Raji (cell line): Measurements from ENCODE around the gene CKAP2L.

Experiments
- POLR2A ChIP-seq: IDR thresholded peaks from 2 replicates; pipeline ENCODE4 v1.6.1; 2011; ENCODE audit warnings: low read depth, low read length, control low read depth; ENCODE audit not compliant: insufficient read depth

CKAP2L gene

GRCh38 chr2:112783187-112783714, 18.8 kb upstream of the CKAP2L start:
- no peak for TF ChIP-seq POLR2A

DNA sequence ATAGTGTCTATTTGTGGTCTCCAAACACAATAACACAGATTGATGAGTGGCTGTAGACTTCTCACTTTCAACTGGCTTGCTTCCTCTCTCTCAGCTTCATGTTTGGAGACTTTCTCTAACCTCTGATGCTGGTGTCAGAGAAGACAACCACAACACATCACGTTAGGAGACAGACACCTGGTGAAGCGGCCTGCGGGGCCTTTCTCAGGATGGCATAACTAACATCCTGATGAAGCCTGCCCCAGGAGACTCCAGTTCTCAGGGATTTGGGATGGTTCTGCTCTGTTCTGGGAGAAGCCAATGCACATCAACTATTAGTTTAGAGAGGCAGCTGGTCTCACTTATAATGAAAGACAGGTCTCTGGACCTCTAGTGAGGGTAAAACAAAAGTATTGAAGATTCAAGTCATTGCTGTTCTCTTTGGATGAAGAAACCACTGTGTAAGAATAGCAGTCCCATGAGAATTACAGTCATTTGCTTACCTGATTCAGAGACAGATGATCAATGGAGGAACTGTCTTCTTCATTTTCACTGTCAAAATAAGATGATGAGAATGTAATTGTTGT, 17.9 kb upstream of the CKAP2L start:
- TF ChIP-seq POLR2A: no peak

GRCh38 chr2:112779598-112779997, 15.2 kb upstream of the CKAP2L start:
- TF ChIP-seq POLR2A: no peak

GRCh38 chr2:112777036-112777435, 12.6 kb upstream of the CKAP2L start:
- TF ChIP-seq POLR2A: no peak

DNA sequence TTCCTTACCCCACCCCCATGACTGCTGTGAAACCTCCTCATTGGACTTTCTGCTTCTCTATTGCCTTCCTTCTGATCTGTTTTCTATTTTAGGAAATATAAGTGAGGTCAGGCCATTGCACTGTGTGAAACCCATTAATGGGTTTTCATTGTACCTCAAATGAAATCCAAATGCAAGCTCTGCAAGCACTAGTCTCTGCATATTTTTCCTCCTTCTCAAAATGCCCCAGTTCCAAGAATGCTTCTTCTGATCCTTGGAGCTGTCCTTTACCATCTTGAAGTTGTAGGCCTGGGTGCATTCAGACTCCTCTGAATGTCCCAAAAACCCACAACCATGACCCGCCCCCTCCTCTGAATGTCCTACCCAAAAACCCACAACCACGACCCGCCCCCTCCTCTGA, 11.7 kb upstream of the CKAP2L start:
- TF ChIP-seq POLR2A: no peak

- no peak for TF ChIP-seq POLR2A
These were observed 10.3 kb upstream of the CKAP2L start for GRCh38 chr2:112774536-112775285.

DNA sequence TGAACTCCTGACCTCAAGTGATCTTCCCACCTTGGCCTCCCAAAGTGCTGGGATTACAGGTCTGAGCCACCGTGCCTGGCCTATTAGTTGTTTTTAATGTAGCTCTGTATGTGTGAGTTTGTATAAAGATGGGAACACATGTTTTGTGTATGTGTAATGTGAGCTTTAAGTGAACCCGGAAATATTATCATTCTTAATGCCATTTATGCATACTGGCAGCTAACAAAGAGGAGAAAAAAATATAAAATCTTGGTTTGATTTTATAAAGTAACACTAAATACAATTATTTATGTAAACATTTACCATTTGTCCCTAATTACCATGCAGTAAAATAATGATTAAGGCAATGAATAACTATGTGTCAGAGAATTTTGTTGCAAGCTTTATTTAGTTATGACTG, 9.1 kb upstream of the CKAP2L start:
- no peak for TF ChIP-seq POLR2A

- TF ChIP-seq POLR2A: no peak
These were observed 8.6 kb upstream of the CKAP2L start for GRCh38 chr2:112772911-112773475.

- TF ChIP-seq POLR2A: no peak
These were observed 7.9 kb upstream of the CKAP2L start for GRCh38 chr2:112772322-112772721.

- no peak for TF ChIP-seq POLR2A
These were observed 4.0 kb upstream of the CKAP2L start for GRCh38 chr2:112768432-112768831.

GRCh38 chr2:112767693-112768330, 3.4 kb upstream of the CKAP2L start:
- no peak for TF ChIP-seq POLR2A

DNA sequence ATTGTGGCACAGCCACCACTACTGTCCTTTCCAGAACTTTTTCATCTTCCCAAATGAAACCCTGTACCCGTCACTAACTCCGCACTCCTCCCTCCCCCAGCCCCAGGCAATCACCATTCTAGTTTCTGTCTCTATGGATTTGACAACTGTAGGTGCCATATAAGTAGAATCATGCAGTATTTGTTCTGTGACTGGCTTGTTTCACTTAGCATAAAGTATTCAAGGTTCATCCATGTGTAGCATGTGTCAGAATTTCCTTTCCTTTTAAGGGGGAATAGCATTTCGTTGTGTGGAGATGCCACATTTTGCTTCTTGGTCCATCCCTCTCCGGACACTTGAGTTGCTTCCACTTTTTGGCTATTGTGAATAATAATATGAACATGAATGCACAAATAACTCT, 842 bp upstream of the CKAP2L start:
- no peak for TF ChIP-seq POLR2A

DNA sequence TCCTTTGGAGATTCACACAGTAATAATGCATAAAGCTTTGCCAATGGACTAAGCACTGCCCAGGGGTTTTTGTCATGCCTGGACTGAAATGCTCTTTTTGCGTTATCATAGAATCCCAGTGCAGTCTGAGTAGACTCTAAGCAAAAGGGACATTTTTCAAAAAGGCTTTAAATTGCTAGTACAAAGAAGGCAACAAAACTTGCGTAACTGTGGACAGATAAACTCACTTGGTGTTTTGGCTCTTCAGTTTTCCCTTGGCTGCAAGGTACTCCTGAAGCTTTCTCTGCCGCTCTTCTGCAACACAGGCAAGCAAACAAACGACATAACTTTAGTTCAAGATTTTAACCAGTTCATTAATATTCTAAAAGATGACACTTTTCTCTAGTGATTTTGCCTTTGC, 2.1 kb downstream of the CKAP2L start:
- no peak for TF ChIP-seq POLR2A

DNA sequence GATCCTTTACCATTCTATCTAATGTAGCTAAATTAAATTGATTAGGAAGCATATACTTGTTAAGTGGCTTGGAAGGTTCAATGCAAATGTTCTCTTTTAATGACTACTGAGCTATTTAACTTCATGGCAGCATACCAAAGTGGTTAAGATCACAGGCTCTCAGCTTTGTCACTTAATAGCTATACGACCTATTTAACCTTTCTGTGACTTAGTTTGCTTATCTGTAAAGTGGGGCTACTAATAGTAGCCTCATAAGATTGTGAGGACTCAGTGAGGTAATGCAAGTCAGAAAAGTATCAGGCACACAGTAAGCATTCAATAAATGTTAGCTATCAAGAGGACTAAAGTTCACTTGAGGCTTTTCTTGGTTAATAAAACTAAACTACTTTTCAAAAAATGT, 4.3 kb downstream of the CKAP2L start:
- no peak for TF ChIP-seq POLR2A

- no peak for TF ChIP-seq POLR2A
These were observed 5.7 kb downstream of the CKAP2L start for GRCh38 chr2:112758711-112759110.

- no peak for TF ChIP-seq POLR2A
These were observed 7.1 kb downstream of the CKAP2L start for GRCh38 chr2:112757265-112757664.

- TF ChIP-seq POLR2A: no peak
These were observed 8.2 kb downstream of the CKAP2L start for GRCh38 chr2:112756207-112756606.

DNA sequence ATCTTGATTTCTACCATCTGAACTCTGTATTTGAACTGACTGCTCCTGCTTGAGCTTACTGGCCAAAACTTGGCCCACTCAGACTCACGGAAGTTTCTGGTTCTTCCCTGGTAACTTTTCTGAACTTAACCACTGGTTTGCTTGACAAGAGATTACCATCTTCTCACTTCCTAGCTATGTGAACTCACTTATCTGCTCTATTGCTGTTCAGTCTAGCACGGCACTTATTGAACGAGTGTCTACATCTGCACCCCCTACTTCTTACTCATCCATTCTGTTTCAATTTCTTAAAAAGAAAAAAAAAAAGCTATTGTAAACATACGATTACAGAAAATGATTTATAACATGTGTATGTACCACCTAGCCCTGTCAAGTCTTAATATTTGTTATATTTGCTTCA, 9.0 kb downstream of the CKAP2L start:
- TF ChIP-seq POLR2A: no peak
